ENCODE data around the gene PRIM1. TPM values are rescaled to one million over a fixed set of nuclear protein-coding genes. Genes with fewer than 3 reads are reported as not detected.
A peak's percentile ranks its signal among the peaks of the same experiment; 100 is the strongest.

The PRIM1 gene
- total and polyA plus RNA-seq, 2 of the 8 experiments (the other 6 are each of a cell fraction or from before 2014, with no cell fraction given), result 52.4 to 61.9 TPM

- DNase-seq (ENCODE audit: low read depth in 1 of 2, low spot score in 2 of 2), result no peak
- Histone ChIP-seq H2AK5ac (ENCODE audit: low read depth, low read length) (peak overlapping the region; percentile 92), H2BK5ac (ENCODE audit: low read depth, low read length) (peak overlapping the region; percentile 93), H3K18ac (ENCODE audit: extremely low read depth, low read length) (peak overlapping the region; percentile 91), H3K4ac (replicated peaks; ENCODE audit: insufficient read length, low read depth, low read length) (peak overlapping the region; percentile 61), H3K79me1 (ENCODE audit: low read depth, low read length) (no peaks in the 10 kb centered on the region), H2AFZ (ENCODE audit: low read length) (no peak overlapping the region), H3K9me3 (ENCODE audit: insufficient read depth in 2 of 2, low read depth in 1 of 2, low read length in 1 of 2) (no peaks in the 10 kb centered on the region), H3K23ac (ENCODE audit: insufficient read length) (no peak overlapping the region), H3K56ac (replicated peaks; ENCODE audit: insufficient read length, low read depth, low read length) (peak overlapping the region; percentile 46), H3K27ac (ENCODE audit: low read depth, low read length) (peak overlapping the region; percentile 92), H2BK20ac (ENCODE audit: low read length) (no peak overlapping the region), H3K79me2 (ENCODE audit: control insufficient read depth in 1 of 2, insufficient read depth in 2 of 2, low read length in 2 of 2) (peaks cover 32 to 40% of the 10 kb centered on the region in 2 experiments), H3K23me2 (ENCODE audit: low read depth, low read length) (peaks cover 7% of the 10 kb centered on the region), H2BK120ac (replicated peaks; ENCODE audit: low read depth, low read length) (peak overlapping the region; percentile 8), H4K5ac (ENCODE audit: insufficient read length, low read depth, low read length) (peak overlapping the region; percentile 61), H4K8ac (ENCODE audit: extremely low read depth, insufficient read depth, low read length) (peak overlapping the region; percentile 77; the same call in 1 of the 2 replicates), H4K91ac (replicated peaks; ENCODE audit: insufficient read length, low read length) (peak overlapping the region; percentile 76), H3K27me3 (replicated peaks in 1 of 4; ENCODE audit: control insufficient read depth in 3 of 4, extremely low read depth in 1 of 4, insufficient read depth in 3 of 4, low read length in 3 of 4) (no peaks in the 10 kb centered on the region), H3K4me1 (replicated peaks in 1 of 4; ENCODE audit: control insufficient read depth in 3 of 4, insufficient read depth in 4 of 4, low read length in 3 of 4) (no peaks in the 10 kb centered on the region; a peak in 2 of 7 replicates), H4K20me1 (replicated peaks in 1 of 2; ENCODE audit: control insufficient read depth in 1 of 2, insufficient read depth in 2 of 2, low read length in 2 of 2) (peaks cover 9 to 14% of the 10 kb centered on the region in 2 experiments), H3K14ac (ENCODE audit: insufficient read length) (no peak overlapping the region), H2BK15ac (ENCODE audit: low read length) (no peak overlapping the region), H3K36me3 (ENCODE audit: control insufficient read depth in 2 of 4, insufficient read depth in 4 of 4, low read length in 3 of 4) (peaks cover 0 to 16% (median 2%) of the 10 kb centered on the region in 4 experiments; a peak in 1 of 8 replicates), H2BK12ac (ENCODE audit: low read depth, low read length) (peak overlapping the region; percentile 46; the same call in 1 of the 2 replicates), H3K9ac (replicated peaks in 1 of 4; ENCODE audit: extremely low read depth in 1 of 4, low read depth in 3 of 4, low read length in 3 of 4) (peak overlapping the region; percentile 79 to 97 (median 88)), H3K4me2 (ENCODE audit: insufficient read depth in 1 of 2, low read depth in 2 of 2, low read length in 2 of 2) (peak overlapping the region; percentile 77 to 100), H3K4me3 (ENCODE audit: extremely low read depth in 1 of 4, insufficient read depth in 2 of 4, low read depth in 3 of 4, low read length in 4 of 4) (peak overlapping the region; percentile 61 to 90 (median 80))
- FAIRE-seq, result no peak
- 2% methylated on average over 7 of the region's 7 CpGs; no CpG with 5 or more reads in 1 of the 2 experiments for WGBS, 2 experiments (ENCODE audit: extremely low coverage in 1 of 2, insufficient coverage in 1 of 2, insufficient read length in 1 of 2, insufficient replicate concordance in 2 of 2, low coverage in 1 of 2, low lambda C conversion rate in 2 of 2, missing lambda C conversion rate in 1 of 2)
- ChIA-PET POLR2A (ENCODE audit: partially characterized antibody) (interaction anchor here (0.7 to 52.4 kb wide), 18 partner anchors 8 to 530 kb away, joined by 3 to 1406 read pairs (median 6); partner anchors contain the start of genes ATP5F1B, LRP1, MYL6 and NACA), CTCF (ENCODE audit: partially characterized antibody) (interaction anchor here (0.6 to 2.2 kb wide), 7 partner anchors 10 to 52 kb away, joined by 3 to 7 read pairs (median 6); partner anchors contain the start of gene NACA)
- no peak for TF ChIP-seq SP1 (IDR thresholded peaks at IDR 0.05; ENCODE audit: low read depth, low read length)
- no peak for TF ChIP-seq RFX5 (IDR thresholded peaks at IDR 0.05; ENCODE audit: borderline replicate concordance, low read depth, low read length)
- TF ChIP-seq SUZ12 (IDR thresholded peaks at IDR 0.05; ENCODE audit: low read length), result no peak
- no peak for TF ChIP-seq KDM5A (IDR thresholded peaks at IDR 0.05; ENCODE audit: low read length)
Measured at GRCh38 chr12:56688846-56689109, 63.3 kb downstream of the PRIM1 start.
